Measurements from ENCODE around the gene UBE2I.

UBE2I gene

DNA sequence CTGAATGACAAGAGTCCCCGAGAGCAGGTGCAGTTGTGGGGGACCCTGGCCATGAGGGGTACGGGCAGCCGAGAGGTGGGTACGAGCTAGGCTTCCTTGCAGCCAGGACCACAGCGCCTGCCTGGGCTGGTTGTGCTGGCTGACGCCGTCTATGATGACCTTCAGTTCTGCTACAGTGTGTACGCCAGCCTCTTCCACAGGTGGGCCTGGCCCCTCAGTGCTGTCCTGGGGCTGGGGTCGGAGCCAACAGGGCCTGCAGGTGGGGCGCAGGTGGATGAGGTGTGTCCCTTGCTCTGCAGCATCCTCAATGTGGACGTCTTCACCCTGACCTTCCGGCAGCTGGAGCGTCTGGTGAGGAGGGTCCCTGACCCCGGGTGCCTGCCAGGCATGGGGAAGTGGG lies 35.1 kb downstream of the UBE2I start:
- DNase-seq: no peak

DNA sequence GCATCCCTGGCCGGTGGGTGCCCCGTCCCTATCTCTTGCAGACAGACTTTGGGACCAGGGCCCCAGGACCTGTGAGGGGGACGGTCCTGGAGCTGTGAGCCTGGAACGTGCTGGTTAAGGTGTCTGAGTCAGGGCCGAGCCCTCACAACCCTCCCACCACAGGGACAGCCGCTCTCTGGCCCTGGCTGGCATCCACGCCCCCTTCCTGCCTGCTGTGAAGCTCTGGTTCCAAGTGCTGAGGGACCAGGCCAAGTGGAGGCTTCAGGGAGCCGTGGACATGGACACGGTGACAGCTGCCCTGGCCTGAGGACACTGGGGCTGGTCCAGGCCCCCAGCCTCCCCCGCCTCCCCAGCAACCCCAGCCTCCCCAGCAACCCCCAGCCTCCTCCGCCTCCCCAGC lies 35.7 kb downstream of the UBE2I start:
- no peak for DNase-seq

DNA sequence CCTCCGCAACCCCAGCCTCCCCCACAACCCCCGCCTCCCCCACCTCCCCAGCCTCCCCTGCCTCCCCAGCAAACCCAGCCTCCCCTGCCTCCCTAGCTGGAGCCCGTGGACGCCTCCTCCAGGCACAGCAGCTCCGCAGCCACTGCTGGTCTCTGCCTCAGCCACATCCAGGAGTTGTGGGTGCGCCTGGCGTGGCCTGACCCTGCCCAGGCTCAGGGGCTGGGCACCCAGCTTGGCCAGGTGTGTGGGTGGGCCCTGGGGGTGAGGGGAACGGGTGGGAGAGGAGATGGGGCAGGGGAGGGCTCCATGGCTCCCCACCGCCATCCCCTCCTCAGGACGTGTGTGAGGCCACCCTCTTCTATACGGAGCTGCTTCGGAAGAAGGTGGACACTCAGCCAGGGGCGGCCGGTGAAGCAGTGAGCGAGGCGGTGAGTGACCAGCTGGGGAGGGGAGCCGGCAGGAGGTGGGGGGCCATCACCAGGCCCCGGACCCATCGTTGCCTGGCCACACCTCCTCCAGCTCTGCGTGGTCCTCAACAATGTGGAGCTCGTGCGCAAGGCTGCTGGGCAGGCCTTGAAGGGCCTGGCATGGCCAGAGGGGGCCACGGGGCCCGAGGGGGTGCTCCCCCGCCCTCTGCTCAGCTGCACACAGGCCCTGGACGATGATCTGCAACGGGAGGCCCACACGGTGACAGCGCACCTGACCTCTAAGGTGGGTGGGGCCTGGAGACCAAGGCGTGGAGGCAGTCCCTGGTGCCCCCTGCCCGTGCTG lies 36.4 kb downstream of the UBE2I start:
- DNase-seq: no peak

DNA sequence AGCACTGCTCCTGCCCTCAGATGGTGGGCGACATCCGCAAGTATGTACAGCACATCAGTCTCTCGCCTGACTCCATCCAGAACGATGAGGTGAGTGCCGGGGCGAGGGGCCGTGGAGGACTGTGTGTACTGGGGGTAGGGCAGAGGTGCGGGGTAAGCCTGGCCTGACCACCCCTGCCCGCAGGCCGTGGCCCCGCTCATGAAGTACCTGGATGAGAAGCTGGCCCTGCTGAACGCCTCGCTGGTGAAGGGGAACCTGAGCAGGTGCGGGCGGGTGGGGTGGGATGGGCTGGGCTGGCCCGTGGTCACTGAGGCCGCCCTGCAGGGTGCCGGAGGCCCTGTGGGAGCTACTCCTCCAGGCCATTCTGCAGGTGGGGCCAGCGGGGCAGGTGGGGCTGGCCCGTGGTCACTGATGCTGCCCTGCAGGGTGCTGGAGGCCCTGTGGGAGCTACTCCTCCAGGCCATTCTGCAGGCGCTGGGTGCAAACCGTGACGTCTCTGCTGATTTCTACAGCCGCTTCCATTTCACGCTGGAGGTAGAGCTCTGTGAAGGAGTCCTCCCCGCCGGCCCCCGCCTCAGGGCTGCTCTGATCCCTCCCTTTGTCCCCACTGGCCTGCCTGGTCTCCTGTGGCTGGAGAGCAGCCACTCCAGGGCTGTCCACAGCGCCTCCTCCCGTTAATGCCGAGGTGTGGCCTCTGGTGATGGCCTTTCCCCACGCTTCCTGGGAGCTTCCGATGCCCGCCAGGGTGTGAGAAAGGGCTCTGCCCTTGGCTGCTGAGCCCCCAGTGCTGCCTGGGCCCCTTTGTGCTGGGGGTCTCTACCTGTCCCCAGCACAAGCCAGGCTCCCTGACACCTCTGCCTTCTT lies 37.2 kb downstream of the UBE2I start:
- DNase-seq: no peak

DNA sequence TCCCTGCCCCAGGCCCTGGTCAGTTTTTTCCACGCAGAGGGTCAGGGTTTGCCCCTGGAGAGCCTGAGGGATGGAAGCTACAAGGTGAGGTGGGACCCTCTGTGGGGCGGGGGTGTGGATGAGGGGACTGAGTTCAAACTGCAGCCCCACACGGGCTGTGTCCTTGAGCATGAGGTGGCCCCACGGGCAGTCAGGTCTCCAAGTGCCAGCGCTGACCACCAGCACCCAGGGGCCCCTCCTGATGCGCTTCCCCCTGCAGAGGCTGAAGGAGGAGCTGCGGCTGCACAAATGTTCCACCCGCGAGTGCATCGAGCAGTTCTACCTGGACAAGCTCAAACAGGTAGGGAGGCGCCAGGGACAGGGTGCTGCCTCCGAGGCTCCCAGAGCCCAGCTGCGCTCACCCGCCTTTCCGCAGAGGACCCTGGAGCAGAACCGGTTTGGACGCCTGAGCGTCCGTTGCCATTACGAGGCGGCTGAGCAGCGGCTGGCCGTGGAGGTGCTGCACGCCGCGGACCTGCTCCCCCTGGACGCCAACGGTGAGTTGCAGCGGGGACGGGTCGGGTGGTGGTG lies 37.9 kb downstream of the UBE2I start:
- no peak for DNase-seq

DNA sequence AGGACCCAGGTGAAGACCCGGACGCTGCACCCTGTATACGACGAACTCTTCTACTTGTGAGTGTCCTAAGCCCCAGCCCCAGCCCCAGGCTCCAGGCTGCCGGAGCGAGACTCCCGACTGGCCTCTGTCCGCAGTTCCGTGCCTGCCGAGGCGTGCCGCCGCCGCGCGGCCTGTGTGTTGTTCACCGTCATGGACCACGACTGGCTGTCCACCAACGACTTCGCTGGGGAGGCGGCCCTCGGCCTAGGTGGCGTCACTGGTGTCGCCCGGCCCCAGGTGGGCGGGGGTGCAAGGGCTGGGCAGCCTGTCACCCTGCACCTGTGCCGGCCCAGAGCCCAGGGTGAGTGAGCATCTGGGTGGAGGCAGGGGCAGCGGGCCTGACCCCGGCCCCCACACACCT lies 38.5 kb downstream of the UBE2I start:
- no peak for DNase-seq

DNA sequence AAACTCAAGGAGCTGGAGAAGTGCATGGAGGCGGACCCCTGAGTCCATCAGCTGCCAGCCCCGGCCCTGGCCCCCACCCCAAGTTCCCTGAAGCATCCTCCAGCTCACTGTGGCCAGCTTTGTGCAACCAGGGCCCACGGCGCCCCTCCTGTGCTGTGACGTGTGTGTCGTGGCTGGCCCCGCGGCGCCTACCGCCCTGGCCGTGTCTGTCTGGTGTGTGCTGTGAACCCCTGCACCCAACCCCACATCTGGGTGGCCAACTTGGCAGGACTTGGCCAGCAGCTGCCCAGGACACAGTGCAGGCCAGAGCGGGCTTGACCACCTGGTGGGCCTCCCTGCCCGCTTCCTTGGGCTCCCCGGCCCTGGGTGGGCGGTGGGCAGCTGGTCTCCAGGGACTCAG lies 39.0 kb downstream of the UBE2I start:
- no peak for DNase-seq

DNA sequence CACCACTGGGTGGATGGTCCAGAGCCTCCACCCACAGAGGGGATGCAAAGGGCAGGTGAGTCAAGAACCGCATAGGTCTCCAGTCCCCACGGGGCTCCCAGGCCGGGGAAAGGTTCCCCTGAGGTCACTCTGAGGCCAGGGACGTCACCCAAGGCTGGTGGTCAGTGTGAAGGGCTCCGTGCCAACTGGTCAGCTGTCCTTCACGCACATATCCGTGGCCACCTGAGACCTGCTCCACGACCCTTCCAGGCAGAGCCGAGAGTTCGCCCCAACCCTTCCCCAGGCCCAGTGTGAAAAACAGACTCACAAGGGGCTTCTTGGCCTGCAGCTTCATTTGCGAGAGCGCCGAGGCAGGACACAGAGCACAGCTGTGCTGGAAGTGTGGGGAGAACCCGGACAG lies 39.5 kb downstream of the UBE2I start:
- DNase-seq: no peak

DNA sequence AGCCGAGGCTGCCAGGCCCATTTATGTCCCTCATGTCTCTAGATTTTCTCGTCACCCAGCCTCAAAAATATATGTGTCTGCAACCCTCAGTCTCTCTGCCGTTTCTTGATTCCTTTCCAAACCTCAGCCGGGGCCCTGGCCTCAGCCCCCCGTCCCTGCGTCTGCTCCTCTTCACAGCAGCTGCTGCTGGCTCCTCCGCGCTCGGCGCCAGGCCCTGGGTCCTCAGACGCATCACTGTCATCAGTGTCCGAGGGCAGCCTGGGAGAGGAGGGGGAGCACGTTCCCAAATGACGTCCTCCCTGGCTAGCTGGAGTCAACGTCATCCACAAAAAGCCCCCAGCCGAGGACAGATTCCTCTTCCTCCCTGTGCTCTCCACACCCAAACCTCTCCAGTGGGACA lies 39.9 kb downstream of the UBE2I start:
- DNase-seq: no peak

DNA sequence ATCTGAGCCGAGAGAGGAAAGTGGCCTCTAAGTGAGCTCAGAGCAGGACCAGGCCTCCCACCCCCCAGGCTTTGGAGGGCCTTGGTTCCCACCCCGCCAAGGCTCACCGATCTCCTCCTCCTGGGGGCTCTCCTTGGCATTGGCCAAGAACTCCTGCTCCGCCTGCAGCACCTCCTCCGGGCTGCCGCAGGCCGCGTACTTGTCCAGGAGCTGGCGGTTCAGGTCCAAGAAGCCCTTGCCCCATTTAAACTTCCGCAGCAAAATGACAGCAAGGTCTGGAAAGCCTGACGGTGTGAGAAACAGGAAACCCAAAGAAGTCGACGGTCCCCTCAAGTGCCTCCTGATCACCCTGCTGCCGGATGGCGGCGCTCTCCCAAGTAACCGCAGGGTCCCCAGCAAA lies 40.5 kb downstream of the UBE2I start:
- DNase-seq: no peak

DNA sequence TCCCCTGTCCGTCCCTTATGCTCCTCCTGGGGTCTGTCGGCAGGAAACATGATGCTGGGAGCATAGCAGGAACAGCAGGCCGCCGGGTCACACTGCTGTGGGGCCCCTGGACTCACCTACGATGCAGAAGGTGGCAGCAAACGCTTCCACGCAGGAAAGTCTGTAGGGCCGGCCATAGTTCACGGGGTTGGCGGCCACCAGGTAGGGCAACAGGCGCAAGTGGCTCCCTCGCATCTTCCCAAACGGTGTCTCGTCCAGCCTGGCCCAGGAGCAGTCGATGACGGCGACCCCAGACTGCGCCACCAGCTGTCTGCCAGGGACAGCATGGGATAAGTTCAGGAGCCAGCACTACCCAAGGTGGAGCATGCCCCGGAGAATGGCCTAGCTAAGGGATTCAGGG lies 41.3 kb downstream of the UBE2I start:
- no peak for DNase-seq

DNA sequence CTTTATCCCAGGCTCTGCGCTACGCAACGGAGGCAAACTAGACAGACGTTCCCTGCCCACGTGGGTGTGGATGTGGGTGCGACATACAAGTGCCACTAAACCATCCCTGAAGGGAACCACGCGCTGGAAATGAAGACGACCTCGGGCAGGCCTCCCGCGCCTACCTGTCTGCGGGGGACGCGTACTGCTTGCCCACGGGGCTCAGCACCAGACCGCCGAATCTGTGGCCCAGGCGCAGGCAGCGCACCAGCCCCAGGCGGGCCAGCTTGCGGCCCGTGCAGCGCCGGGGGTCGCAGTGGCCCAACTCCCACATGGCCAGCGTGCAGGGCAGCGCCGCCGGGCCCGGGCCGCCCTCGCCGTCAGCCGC lies 41.8 kb downstream of the UBE2I start:
- DNase-seq: no peak

DNA sequence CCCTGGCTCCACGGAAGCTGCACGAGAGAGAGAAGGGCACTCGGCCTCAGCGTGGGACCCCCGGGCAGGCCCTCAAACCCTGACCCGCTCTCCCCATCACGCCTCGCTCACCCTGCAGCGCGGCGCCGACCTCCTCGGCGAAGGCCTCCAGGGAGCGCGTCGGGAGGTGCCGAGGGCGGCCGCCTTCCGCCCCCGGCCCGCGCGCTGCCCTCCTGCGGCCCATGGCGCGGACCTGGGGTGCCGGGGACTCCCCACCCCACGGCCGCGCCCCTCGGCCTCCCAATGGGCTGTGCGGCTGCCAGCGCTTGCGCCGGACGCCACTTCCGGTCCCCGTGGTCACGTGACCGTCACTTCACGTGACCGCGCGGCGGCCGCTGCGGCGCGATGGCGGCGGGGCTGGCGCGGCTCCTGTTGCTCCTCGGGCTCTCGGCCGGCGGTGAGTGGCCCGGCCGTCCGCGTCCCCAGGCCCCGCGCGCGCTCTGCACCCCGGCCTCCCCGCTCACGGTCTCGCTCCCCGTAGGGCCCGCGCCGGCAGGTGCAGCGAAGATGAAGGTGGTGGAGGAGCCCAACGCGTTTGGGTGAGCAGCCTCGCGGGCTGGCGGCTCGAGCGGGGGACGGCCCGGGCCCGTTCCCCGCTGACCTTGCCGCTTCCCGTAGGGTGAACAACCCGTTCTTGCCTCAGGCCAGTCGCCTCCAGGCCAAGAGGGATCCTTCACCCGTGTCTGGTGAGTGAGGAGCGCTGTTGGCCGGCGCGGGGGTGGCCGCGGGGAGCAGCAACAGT lies 42.3 kb downstream of the UBE2I start, which contains the start of the genes GNPTG and TSR3:
Gene GNPTG (plus strand): TSS at position 350 of the 781 bp plus-strand sequence. CDS start 35 bp downstream, at position 385.
Gene TSR3 (minus strand): TSS at position 297 of the 781 bp plus-strand sequence. CDS start 74 bp downstream, at position 223.
- DNase-seq: peak; percentile 47 to 71

DNA sequence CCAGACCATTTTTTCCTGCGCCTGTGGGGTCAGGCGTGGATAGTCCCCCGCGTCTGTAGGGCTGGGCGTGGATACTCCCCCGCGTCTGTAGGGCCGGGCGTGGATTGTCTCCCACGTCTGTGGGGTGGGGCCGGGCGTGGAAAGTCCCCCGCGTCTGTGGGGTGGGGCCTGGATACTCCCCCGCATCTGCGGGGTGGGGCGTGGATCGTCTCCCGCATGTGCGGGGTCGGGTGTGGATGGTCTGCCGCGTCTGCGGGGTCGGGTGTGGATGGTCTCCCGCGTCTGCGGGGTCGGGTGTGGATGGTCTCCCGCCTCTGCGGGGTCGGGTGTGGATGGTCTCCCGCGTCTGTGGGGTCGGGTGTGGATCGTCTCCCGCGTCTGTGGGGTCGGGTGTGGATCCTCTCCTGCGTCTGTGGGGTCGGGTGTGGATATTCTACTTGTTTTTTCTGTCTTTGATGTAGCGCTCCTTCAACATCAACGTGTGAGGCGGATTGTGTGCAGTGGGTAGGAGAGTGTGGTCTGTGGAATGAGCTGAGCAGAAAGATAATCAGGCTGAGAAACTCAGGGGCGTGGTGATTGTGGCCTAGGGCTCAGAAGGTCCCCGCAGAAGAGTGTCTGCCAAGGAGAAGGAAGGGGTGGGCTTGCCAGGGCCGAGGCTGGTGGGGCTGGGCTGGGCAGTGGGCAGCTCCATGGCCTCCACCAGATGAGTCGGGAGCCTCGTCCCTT lies 45.5 kb downstream of the UBE2I start:
- DNase-seq: no peak

DNA sequence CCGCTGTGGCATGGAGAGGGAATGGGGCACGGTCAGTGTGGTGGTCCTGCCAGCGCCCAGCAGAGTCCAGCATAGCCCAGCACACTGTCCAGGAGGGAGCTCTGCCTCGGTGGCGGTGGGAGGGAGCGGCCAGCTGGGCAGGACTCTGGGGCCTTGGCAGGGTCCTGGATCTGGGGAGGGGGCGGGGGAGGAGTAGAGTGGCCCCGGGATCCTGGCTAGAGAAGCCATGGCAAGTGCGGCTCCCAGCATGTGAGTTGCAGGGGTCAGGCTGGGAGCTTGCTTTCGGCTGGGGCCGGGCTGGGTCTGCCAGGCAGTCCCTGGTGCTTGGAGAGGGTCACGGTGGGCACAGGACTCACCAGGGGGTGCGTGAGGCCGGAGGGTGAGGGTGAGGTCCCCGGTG lies 46.2 kb downstream of the UBE2I start:
- DNase-seq: no peak

DNA sequence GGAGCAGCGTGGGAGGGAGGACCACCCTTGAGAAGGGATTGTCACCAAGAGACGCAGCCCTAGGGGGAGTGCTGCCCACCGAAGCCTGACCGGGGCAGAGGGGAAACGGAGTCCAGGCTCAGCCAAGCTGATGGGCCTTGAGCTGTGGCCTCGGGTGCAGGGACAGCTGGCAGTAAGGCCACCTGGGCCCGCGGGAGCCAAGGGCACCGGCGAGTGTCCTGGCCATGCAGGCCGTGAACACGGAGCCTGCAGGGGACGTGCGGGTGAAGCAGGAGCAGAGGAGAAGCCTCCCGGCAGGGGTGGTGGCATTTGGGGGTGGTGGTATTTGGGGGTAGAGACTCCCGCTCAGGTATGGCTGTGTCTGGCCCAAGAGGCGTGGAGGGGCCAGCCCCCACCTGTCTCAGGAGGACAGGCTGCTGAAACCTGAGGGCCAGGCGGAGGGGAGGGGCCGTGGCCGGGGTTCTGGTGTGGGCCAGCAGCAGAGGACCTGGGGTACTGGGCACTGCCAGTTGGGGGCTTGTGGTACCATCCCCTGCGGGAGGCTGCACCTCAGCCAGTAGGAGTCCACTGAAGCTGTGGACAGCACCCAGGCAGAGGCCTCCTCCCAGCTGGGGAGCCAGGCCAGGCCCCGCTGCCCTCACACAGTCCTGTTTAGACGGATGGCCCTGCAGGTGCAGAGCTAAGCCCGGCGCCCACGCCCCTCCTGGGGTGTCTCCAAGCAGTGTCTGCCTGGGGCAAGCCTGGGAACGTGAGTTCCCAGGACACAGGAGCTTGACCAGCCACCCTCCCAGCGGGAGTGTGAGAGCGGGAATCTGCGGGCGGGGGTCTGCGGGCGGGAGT lies 46.8 kb downstream of the UBE2I start:
- DNase-seq: no peak

DNA sequence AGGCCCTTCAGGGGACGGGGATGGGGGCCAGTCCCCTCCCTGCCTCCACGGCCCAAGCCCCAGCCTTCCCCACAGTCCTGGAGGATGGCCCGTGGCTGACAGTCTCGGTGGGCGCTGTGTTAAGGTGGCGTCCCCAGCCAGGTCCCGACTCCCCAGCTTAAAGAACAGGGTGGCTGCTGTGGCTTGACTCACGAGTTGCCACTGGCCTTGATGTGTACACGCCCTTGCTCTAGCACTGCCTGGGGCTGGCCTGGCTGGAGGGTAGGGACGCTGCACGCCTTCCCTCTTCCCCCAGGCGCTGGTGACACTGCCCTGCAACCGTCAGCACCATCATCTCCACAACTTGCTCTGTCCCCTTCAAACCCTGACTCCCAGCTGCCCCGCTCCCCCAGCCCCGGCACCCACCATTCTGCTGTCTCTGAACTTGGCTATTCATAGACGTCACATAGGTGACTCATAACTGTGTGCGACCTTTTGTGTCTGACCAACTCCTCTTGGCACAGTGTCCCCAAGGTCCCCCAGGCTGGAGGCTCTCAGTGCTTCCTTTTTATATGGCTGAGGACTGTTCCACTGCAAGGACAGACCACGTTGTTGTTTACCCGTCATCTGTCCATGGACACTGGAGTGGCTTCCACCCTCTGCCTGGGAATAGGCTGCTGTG lies 48.6 kb downstream of the UBE2I start:
- no peak for DNase-seq

DNA sequence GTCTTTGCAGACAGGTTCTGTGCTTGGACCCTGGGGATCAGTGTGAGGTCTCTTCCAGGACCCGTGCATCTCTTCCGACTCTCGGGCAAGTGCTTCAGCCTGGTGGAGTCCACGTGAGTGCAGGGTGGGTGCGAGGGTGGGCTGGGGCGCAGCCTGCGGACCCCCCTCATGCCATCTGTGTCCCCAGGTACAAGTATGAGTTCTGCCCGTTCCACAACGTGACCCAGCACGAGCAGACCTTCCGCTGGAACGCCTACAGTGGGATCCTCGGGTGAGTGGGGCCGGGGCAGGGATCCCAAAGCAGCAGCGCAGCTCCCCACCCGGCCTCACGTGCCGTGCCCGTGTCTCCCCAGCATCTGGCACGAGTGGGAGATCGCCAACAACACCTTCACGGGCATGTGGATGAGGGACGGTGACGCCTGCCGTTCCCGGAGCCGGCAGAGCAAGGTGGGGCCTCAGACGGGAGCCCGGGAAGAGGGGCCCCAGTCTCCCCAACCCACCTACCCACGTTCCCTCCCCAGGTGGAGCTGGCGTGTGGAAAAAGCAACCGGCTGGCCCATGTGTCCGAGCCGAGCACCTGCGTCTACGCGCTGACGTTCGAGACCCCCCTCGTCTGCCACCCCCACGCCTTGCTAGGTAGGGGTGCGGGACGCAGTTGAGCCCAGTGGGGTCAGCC lies 52.4 kb downstream of the UBE2I start:
- no peak for DNase-seq

DNA sequence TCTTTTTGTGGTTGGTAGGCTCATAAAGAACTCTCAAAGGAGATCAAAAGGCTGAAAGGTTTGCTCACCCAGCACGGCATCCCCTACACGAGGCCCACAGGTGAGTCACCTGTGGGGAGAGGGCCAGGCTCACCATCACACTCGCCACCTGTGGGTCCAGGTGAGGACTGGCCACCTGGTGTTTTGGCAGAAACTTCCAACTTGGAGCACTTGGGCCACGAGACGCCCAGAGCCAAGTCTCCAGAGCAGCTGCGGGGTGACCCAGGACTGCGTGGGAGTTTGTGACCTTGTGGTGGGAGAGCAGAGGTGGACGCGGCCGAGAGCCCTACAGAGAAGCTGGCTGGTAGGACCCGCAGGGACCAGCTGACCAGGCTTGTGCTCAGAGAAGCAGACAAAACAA lies 53.4 kb downstream of the UBE2I start:
- no peak for DNase-seq

DNA sequence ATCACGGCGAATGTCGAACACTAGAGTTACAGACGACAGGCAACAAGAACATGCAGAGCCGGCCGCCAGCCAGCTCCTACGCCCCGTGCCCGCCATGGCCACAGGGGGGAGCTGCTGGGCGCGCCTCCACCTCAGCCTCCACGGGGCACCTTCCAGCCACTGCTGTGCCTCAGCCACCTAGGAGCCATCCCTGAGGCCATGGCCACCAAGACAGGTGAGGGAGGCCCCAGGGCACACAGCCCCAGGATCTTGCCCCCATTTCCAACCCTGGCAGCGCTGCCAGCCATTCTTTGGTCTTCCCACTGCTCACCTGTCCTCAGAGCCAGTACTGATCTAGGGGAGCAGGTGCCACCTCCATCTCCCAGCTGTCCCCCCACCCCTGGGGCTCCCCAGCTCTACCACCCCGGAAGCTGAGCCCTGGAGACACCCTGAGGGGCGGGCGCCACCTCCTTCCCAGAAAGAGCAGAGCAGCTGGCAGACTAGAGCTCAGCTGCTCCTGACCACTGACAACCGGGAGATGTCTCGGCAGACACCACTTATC lies 54.1 kb downstream of the UBE2I start:
- DNase-seq: no peak

Data from hippocampal formation (tissue), 2 donors.